ENCODE measurements around the gene VAV2.
A peak's percentile ranks its signal among the peaks of the same experiment; 100 is the strongest.

DNA sequence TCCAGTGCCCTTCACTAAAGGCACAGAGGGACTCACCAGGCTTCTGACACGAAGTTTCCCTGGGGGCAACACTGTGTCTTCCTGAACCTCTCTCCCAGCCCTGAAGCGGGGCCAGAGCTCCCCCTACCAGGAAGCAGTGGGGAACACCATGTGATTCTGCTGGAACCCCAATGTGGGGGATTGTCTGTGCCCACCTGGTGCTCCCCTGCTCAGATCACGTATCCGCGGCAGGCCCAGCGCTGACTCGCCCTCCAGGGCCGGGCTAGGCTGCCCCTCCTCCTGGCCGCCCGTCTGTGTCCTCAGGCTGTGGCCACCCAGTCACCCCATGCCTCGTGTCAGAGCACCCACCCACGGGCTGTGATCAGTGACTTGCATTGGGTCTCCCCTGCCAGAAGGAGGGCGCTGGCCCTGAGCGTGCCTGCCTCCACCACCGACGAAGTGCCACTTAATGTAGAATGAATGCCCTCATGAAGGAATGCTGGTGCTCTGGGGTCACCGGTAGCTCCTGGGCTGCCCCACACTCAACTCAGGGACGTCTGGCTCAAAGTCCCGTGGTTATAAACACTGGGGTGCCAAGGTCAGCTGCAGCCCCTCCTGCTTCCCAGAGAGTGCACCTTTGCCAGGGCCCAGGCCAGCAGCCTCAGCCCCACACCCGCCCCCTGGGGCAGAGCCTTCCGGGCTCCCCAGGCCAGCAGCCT, 276.1 kb downstream of the VAV2 start:
- TF ChIP-seq, protein P1, sequence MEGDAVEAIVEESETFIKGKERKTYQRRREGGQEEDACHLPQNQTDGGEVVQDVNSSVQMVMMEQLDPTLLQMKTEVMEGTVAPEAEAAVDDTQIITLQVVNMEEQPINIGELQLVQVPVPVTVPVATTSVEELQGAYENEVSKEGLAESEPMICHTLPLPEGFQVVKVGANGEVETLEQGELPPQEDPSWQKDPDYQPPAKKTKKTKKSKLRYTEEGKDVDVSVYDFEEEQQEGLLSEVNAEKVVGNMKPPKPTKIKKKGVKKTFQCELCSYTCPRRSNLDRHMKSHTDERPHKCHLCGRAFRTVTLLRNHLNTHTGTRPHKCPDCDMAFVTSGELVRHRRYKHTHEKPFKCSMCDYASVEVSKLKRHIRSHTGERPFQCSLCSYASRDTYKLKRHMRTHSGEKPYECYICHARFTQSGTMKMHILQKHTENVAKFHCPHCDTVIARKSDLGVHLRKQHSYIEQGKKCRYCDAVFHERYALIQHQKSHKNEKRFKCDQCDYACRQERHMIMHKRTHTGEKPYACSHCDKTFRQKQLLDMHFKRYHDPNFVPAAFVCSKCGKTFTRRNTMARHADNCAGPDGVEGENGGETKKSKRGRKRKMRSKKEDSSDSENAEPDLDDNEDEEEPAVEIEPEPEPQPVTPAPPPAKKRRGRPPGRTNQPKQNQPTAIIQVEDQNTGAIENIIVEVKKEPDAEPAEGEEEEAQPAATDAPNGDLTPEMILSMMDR (IDR thresholded peaks at IDR 0.05), result peak; percentile 29; the same call in 2 of the 3 replicates
- TF ChIP-seq RAD21 (conservative IDR thresholded peaks at IDR 0.05 in 1 of 2, IDR thresholded peaks at IDR 0.05 in 1 of 2), result peak; percentile 35 to 56; a peak in 3 of 5 replicates
- no peak for TF ChIP-seq BHLHE40 (IDR thresholded peaks at IDR 0.05; ENCODE audit: low read depth, low read length)
- TF ChIP-seq RFX5 (IDR thresholded peaks at IDR 0.05), result no peak
- TF ChIP-seq EHMT2 (IDR thresholded peaks at IDR 0.05; ENCODE audit: low read depth), result no peak
- no peak for TF ChIP-seq PHF8 (IDR thresholded peaks at IDR 0.05; ENCODE audit: borderline replicate concordance, low read depth)
- TF ChIP-seq POLR2AphosphoS2 (conservative IDR thresholded peaks at IDR 0.05; ENCODE audit: low read length), result no peak
- TF ChIP-seq JUN (IDR thresholded peaks at IDR 0.05), result no peak
- TF ChIP-seq SMC3 (IDR thresholded peaks at IDR 0.05), result 0 out of 3 replicates have a peak, but pooled peaks have one; percentile 13
- TF ChIP-seq, protein P2, sequence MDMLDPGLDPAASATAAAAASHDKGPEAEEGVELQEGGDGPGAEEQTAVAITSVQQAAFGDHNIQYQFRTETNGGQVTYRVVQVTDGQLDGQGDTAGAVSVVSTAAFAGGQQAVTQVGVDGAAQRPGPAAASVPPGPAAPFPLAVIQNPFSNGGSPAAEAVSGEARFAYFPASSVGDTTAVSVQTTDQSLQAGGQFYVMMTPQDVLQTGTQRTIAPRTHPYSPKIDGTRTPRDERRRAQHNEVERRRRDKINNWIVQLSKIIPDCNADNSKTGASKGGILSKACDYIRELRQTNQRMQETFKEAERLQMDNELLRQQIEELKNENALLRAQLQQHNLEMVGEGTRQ (IDR thresholded peaks at IDR 0.05), result no peak
- TF ChIP-seq, protein P3, sequence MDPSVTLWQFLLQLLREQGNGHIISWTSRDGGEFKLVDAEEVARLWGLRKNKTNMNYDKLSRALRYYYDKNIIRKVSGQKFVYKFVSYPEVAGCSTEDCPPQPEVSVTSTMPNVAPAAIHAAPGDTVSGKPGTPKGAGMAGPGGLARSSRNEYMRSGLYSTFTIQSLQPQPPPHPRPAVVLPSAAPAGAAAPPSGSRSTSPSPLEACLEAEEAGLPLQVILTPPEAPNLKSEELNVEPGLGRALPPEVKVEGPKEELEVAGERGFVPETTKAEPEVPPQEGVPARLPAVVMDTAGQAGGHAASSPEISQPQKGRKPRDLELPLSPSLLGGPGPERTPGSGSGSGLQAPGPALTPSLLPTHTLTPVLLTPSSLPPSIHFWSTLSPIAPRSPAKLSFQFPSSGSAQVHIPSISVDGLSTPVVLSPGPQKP (IDR thresholded peaks at IDR 0.05; ENCODE audit: low read depth, low read length), result no peak

All from A549 (cell line).